Forelimb muscle (tissue), 1 donor: ENCODE results near the gene SLC38A2. TPM values are rescaled to one million over a fixed set of nuclear protein-coding genes. Genes with fewer than 3 reads are reported as not detected.
"Not testable (repeated sequence)": the region's sequence is repeated elsewhere in the genome, so short reads cannot be mapped to it uniquely, and the experiment has no call there.

Experiments
- DNase-seq: peaks from one replicate; pipeline ENCODE4 v3.0.0-alpha.2; 2013; ENCODE audit warnings: low read depth
- polyA plus RNA-seq: library from polyadenylated mRNA; unstranded; fragments of 120-200 nt; gene quantifications from one replicate; pipeline ENCODE4 v1.2.1, GENCODE V29; 2013; ENCODE audit not compliant: insufficient read length

The SLC38A2 gene
- polyA plus RNA-seq, 1 donor: 98.9 TPM

DNA sequence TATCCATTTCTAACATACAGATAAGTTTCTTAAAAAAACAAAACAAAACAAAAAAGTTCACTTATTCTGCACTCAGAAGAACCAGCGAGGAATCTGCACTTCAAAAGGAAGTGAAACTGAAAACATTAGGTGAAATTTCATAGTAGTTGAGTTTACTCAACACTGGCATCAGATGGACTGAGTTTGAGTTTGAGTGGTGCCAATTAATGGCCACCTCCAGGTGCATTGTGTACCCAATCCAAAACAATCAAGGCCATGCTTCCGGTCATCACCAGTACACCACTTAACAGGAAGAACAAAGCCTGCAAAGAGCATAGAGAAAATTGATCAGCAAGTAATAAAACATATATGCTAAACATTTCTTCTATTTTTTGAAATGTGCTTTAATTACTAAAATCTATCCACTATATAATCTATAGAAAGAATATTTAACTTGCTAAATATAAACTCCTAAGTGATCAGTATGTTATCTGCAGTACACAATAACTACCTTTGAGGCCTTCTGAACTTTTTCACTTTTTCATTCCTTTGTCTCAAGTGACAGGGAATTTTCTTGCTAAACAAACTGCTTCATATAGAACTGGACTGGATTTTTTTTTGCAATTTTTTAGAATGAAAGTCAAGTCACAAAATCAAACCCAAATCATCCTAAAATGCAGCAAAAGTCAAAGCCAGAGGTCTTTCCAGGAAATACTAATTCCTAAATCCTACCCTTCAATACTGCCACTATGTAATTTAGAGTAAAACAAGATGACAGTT is 11.5 kb downstream of the SLC38A2 start:
- DNase-seq: no peak

DNA sequence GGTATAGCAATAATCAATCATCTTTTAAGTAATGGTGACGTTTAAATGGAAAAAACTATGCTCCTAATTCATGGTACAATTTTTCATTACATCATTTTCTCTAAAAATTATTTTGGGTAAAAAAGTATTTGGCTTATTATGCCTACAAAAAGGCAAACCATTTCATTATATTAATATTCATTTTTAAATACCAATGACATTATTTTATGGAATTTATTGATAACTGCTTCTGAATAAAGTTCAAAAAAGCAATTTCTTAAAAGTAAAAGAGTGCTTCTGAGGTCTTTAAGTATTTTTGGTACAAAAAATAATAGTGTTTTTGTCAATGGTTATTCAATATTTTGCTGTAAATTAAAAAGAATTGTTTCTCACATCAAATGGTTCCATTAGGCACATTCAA is 12.2 kb downstream of the SLC38A2 start:
- no peak for DNase-seq

DNA sequence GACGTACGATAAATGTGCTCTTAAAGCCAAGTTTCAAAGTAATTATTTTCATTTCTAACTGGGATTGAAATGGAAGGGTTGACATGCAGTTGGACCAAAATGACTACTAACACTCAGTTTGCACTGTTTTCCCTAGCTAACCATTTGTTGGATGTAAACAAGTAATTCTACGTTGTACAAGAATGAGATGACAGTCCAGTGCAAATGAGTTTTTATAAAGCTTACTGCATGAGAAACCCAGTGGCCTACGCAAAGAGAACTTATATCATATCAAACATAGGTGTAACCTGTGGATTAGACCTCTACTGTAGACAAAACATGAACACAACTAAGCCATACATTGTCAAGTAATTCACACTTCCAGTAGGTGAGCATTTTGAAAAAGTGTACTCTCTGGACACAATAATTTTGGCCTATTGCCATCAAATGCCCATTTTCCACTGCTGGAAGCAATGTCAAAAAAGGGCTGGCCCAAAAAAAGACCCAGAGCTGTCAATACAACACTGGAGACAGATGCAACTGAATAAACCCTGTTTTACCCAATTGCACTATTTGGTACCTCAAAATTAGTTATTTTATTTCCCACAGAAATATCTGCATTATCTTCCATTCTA is 12.8 kb downstream of the SLC38A2 start:
- no peak for DNase-seq

DNA sequence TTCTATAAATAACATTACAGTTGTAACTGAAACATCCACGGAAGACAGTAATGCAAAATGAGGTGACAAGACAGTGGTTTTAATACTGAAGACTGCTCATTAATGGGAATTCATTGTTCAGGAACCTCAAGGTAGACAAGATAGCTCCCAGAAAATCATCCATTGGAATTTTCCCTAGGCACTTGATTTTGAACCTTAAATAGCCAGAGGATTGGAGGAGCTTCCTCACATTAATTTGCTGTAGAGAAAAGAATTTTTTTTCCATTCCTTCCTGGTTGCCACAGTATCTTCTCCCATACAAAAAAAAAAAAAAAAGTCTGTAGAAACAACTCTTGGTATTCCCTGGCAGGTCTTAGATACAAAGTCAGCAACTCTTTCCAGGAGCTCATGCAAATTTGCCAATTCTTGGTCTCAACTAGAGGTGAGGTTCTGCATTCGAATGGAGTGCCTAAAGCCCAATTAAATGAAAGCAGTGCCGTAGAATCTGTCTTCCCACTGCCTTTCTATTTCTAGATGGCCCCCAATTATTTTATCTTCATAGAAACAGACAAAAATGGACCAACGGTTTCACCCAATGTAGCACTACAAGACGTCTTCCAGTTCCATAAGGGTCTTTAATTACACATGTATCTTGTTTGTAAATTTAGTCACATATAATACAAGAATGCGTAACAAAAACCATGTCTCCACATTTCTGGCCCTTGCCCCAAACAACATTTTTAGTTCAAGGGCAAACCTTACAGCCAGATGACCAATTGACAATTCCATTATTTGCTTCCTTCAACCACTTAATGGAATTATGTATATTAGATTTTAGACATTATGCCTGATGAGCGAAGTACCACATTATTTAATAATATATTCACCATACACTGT is 13.5 kb downstream of the SLC38A2 start:
- no peak for DNase-seq

DNA sequence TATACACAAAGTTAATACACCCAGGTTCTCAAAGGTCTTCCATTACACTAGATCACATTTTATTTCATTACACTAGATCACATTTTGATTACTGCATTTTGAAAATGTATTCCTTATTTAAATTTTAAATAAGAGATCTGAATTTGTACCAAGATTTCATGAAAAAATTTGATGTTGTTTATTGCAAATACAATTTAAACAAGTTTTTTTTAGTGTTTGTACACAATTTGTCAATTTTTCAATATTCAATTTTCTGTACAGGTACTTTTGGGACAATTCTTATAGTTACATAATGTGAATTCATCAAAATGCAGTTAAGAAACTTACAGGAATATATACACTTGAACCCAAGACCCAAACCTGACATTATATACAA is 14.3 kb downstream of the SLC38A2 start:
- no peak for DNase-seq

DNA sequence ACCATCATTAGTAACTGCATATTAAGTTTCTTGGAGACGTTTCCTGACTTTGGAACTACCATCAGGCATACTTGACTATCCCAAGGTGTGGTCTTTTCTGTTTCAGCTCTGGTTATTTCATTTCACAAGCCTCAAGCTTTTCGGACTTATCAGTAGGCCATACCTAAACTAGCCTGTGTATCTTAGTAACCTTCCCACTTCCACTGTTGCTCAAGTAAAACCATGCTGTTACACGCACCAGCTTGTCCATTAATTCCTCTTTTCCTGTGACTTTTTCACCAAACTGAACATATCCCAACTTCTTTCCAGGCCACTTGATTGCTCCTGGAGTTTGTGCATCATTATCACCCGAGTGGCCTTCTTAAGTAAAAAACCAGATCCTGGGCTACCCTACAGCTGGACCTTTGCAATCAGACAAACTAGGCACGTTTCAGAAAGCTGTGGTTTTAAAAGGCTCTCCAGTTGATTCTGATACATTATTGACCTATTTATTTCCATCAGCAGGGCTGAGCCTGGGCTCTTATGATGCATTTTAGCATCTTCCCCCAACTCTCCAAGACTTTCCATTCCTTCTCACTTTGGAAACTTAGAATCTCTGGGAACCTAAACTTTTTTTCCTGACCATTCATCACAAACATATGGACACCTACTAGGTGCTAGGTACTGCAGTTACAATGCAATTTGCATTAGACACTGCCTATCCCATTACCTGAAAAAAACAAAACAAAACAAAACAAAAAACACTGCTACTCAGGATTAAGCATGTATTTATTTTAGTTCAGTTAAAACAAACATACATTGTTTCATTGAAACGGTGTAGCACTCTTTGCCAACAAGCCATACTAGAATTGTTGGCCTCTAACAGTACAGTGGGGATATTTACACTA is 14.9 kb downstream of the SLC38A2 start:
- DNase-seq: no peak

DNA sequence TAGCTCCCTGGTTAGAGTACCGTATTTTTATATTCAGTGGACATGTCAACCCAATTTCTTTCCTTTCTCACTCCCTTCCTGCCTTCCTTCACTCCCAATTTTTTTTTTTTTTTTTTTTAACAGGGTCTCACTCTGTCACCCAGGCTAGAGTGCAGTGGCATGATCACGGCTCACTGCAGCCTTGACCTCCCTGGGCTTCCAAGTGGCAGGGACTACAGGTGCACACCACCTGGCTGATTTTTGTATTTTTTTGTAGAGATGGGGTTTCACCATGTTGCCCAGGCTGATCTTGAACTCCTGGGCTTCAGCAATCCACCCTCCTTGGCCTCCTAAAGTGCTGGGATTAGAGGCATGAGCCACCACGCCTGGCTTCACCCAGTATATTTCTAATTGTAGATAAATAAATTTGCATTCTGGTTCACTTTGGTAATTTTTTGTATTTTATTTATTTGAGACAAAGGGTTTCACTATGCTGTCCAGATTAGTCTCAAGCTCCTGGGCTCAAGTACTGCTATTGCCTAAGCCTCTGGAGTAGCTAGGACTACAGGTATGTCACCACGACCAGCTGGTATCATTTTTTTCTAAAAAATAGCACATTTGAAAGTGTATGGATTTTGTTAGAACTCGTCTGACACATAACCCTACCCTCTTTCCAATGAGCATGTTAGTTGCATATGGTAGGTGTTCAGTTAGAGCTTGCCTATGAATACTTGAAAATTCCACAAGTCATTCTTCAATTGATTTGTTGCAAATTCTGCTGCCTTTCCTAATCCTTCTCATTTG is 15.7 kb downstream of the SLC38A2 start:
- no peak for DNase-seq

DNA sequence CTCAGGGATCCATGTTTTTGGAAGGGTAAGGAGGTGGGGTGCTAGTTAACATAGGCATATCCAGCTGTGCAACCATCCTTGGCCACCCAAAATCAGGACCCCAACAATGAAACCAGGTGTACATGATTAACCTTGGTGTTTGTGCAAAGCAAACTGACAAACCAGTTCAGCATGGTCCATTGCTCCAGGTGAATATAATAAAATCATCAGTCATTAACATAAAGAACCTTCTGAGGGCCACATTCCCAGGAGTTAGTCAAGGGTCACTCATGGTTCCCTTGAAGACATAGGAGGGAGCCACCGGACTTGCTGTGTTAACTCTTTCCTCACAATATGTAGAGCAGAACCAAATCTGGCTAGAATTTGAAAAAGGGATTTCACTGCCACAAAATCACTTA is 17.8 kb downstream of the SLC38A2 start:
- no peak for DNase-seq

DNA sequence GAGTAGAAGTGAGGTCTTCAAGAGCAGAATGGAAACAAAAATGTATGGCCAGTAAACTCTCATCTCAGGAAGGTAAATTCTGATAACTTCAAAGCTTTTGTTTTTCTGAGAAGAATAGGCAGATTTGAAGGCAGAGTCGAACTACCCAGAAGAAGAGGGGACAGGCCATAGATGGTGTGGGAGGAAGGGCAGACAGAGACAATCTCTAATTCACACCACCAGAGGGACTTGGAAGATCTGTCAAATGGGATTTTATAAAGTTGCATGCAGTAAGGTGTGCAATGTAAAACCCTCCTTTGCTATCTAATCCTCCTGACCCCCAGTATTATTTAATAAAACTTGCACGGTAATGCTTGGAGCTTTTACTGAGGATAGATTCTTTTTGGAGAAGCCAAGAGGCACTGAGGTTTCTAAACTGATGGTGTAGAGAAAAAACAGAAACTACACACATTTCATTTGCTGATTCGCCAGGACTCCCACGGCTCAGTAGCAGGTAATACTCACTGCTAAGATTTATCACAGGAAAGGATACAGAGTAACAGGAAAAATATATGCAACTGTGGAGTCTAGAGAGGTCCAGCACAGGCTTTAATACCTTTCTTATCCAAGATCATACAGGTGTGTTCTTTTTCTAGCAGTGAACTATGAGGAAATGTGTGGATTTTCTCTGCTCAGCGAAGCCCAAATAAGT is 18.3 kb downstream of the SLC38A2 start:
- DNase-seq: no peak

DNA sequence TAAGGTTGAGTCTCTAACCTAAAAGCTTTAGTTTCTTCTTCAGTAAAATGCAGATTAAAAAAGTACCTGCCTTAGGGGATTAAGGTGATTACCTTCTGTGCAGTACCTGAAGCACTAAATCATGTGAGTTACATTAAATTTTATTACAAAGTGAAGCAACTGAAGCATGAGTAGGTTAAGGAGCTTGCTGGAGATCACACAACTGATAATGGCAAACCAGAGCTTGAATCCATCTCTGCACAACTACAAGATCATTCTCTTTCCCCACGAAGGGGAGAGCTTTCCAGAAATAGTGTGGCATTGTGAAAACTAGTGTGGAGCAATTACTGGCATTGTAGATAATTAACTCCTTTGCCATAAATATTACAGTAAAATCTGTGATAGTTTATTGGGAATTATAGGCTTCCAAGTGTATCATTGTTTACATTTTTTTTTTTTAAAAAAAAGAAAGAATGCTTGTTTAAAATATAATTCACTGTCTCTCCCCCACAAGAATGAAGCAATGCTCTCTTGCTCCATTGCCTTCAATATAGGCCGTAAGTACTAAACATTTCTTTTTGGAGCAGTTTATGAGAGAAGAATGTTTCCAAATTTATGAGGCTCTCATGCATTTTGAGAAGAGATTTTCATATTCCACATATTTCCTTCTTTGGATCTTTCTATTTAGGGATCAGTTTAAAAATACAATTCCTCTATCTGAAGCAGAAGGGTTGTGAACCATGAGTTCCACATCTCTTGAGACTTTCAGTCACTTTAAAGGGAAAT is 20.5 kb downstream of the SLC38A2 start:
- no peak for DNase-seq

DNA sequence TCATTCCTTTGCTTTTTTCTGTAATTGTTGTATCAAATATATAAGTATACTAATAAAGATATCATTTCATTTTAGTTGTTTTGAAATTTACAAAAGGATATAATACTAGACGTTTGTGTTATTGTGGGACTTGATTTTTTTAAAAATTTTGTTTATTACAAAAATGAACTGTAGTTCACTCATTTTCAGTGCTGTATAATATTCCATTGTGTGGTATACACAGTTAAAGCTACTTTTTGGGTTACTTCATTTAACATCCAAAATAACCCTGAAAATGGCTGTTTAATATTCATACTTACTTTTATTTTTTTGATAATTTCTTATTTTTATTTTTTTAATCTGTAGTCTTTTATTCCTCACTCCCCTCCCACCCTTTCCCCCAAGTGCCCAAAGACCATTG is 21.4 kb downstream of the SLC38A2 start:
- DNase-seq: no peak

DNA sequence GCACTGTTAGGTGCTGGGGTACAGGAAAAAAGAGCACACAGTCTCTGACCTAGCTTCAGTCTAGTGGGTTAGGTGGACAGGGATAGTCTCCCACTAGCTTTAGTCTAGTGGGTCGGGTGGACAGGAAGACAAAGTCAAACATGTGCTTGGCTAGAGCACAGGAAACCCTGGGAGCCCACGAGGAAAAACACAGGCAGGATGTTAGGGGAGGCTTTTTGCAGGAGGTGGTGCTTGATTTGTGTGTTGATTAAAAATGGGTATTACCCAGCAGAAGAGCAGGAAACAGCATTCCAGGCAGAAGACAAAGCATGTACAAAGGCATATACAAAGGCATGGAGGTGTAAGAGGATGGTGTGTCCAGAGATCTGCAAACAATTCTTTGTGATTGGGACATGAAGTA is 23.3 kb downstream of the SLC38A2 start:
- no peak for DNase-seq

DNA sequence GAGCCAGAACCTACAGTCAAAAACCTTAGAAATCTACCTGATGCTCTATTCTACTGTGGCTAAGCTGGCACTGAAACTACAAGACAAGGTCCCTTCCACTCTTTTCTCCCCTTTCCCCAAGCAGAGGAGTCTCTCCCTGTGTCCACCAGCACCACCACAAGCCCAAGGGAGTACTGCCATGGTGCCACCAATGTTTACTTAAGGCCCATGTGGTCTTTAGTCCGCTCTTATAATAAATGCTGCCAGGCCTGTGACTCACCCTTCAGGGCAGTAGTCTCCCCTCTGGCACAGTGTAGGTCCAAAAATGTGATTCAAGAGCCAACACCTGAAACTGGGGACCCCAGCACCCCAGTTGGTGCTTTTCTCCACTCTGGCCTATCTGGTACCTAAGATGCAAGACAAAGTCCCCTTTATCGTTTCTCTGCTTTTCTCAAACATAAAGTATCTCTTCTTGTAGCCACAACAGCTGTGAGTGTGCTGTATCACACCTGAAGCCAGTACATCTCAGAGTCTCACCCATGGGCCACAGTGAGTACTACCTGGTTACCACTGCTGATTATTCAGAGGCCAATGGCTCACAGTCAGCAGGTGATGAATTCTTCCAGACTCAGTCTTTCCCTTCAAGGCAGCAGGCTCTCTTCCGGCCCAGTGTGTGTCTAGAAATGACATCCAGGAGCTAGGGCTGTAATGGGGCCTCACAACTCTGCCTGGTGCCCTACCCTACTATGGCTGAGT is 29.3 kb downstream of the SLC38A2 start:
- no peak for DNase-seq

DNA sequence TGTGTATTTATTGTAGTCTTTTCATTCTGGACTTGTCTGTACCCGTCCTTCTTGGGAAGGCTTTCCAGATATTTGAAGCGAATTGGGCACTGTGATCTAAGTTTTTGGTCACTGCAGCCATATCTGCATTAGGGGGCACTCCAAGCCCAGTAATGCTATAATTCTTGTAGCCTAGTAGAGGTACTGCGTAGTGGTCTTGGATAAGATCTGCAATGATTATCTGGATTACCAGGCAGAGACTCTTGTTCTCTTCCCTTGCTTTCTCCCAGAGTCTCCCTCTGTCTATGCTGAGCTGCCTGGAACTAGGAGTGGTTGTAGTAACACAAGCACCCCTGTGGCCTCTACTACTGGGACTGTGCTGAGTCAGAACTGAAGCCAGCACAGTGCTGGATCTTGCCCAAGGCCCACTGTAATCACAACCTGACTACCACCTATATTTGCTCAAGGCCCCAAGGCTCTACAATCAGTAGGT is 30.0 kb downstream of the SLC38A2 start:
- no peak for DNase-seq

DNA sequence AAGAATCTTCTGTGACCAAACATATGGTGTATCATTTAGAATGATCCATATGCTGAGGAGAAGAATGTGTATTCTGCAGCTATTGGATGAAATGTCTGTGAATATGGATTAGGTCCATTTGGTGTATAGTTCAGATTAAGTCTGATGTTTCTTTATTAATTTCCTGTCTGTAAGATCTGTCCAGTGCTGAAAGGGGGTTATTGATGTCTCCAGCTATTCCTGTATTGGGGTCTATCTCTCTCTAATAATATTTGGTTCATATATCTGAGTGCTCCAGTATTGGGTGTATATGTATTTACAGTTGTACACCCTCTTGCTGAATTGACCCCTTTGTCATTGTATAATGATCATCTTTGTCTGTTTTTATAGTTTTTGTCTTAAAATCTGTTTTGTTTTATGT is 33.5 kb downstream of the SLC38A2 start:
- no peak for DNase-seq

DNA sequence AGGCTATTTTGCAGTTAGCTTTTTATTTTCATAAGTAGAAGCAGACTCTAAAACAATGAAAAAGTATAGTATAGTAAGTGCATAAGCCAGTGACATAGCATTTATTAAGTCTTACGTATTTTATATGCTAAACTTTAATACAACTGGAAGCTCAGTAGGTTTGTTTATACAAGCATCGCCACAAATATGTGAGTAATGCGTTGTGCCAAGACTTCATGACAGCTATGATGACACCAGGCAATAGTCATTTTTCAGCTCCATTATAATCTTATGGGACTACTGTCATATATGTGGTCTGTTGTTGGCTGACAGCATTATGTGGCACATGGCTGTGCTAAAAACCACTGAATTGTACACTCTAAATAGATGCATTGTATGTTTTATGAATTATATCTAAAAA is 40.3 kb downstream of the SLC38A2 start:
- DNase-seq: no peak

DNA sequence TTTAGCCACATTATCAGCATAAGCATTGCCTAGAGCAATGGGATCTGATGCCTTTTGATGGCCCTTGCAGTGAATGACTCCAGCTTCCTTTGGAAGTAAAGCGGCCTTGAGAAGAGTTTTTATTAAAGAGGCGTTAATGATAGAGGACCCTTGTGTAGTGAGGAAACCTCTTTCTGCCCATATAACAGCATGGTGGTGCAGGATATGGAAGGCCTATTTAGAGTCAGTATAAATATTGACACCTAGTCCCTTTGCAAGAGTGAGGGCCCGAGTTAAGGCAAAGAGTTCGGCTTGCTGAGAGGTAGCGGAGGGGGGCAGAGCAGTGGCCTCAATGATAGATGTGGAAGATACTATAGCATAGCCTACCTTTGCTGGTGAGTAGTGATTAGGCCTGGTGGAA is 47.5 kb downstream of the SLC38A2 start:
- DNase-seq: not testable (repeated sequence)

DNA sequence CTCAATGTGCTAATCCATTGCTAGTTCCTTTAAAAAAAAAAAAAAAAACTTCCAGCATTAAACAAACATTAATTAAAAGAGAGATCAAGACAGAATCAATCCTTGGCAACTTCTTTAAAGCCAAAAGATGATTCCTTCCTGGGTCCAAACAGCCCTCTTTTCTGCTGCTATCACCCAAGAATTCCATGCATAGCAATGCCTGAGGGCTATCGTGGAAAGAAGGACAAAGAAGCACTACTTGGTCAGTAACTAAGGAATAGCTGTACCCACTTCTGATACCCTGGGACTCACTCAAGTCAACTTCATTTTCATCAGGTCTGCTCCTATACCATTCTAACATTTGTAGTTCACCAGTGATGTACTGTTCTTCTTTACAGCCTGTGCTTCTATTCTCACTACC is 51.8 kb downstream of the SLC38A2 start:
- no peak for DNase-seq

DNA sequence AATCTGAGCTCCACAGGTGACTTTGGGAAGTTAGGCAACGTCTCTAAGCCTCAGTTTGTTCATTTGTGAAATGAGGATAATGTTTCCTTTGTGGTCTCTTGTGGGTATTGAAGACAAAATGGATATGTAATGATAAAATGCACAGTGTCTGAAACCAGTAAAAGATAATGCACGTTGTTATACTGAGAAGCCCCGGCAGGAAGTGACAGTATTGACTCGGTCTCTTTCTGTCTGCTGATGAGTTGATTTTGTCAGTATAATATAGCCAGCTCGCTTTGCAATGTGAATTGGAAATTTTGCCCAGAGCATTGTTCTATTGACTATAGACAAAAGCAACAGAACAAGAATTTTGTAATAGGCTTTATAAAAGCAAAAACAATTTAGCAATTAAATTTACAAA is 54.5 kb downstream of the SLC38A2 start:
- no peak for DNase-seq
